Mucosa of descending colon (tissue), 3 donors: ENCODE measurements around the gene TAF4. TPM values are rescaled to one million over a fixed set of nuclear protein-coding genes. Genes with fewer than 3 reads are reported as not detected.

Experiments
- ATAC-seq: fragments of 200-7000 bp; cut with Tn5 transposase; one replicate; pipeline ENCODE4 v1.9.1; 2020; ENCODE audit warnings: mild to moderate bottlenecking, moderate library complexity
- DNase-seq, 3 donors: peaks; one replicate each; pipeline ENCODE4 v3.0.0-alpha.2; 2020
- H3K36me3 ChIP-seq: fragments of 200-600 bp; one replicate; pipeline ENCODE4 v1.8.0; 2021; ENCODE audit warnings: low read depth, mild to moderate bottlenecking
- H3K4me1 ChIP-seq: fragments of 200-600 bp; one replicate; pipeline ENCODE4 v1.8.0; 2021; ENCODE audit warnings: low read depth, mild to moderate bottlenecking
- H3K4me3 ChIP-seq: fragments of 200-600 bp; one replicate; pipeline ENCODE4 v1.8.0; 2021; ENCODE audit warnings: mild to moderate bottlenecking
- H3K9me3 ChIP-seq: fragments of 200-600 bp; one replicate; pipeline ENCODE4 v1.8.0; 2021; ENCODE audit warnings: mild to moderate bottlenecking
- intact Hi-C, 2 donors: fragments of 100-400 bp; cut with DNase I in 1 of 2; cut with micrococcal nuclease in 1 of 2; formaldehyde crosslinking; loops; one replicate each; pipeline versions ENCODE4 v1.11.0 to v1.11.1; 2022; cut with DNase I, micrococcal nuclease
- total RNA-seq, 3 donors: library from RNA; stranded (reverse); fragmentation: NEBNext Ultra II Directional in 2 of 3; extraction: Animal tissue kit (Norgen Biotek cat#: 25700) in 2 of 3; gene quantifications; one replicate each; pipeline versions ENCODE4 v1.2.1 to v1.2.4, GENCODE V29; 2021 to 2023
- TF ChIP-seq, protein P1 (sequence below): fragments of 200-600 bp; IDR thresholded peaks from one replicate; pipeline ENCODE4 v1.8.0; 2022; ENCODE audit warnings: antibody characterized with exemption, mild to moderate bottlenecking
- donor health status: DM: no; HTN: no; CAD: no; lungs with moderate emphysema.
- donor health status: DM: no; HTN: no; CAD: no.
- donor health status: DM: no; HTN: yes; CAD: no.

Gene TAF4
- total RNA-seq, 3 donors from 2014 or later = 23.8 to 28.3 (median 27.5) TPM

- intact Hi-C loops = no loop called here
- ATAC-seq (no peak), DNase-seq (no peak)
- H3K4me1 ChIP-seq = no peaks in the 10 kb centered on the region
- no peak overlapping the region for H3K4me3 ChIP-seq
- no peaks in the 10 kb centered on the region for H3K36me3 ChIP-seq
- H3K9me3 ChIP-seq = no peaks in the 10 kb centered on the region
- TF ChIP-seq, protein P1, sequence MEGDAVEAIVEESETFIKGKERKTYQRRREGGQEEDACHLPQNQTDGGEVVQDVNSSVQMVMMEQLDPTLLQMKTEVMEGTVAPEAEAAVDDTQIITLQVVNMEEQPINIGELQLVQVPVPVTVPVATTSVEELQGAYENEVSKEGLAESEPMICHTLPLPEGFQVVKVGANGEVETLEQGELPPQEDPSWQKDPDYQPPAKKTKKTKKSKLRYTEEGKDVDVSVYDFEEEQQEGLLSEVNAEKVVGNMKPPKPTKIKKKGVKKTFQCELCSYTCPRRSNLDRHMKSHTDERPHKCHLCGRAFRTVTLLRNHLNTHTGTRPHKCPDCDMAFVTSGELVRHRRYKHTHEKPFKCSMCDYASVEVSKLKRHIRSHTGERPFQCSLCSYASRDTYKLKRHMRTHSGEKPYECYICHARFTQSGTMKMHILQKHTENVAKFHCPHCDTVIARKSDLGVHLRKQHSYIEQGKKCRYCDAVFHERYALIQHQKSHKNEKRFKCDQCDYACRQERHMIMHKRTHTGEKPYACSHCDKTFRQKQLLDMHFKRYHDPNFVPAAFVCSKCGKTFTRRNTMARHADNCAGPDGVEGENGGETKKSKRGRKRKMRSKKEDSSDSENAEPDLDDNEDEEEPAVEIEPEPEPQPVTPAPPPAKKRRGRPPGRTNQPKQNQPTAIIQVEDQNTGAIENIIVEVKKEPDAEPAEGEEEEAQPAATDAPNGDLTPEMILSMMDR = no peak
Observed at GRCh38 chr20:62049342-62050165, 16.1 kb downstream of the TAF4 start.

- Histone ChIP-seq H3K9me3 (no peaks in the 10 kb centered on the region), H3K36me3 (no peaks in the 10 kb centered on the region), H3K4me1 (no peaks in the 10 kb centered on the region), H3K4me3 (no peak overlapping the region)
- DNase-seq (no peak), ATAC-seq (no peak)
- intact Hi-C loops = no loop called here
- TF ChIP-seq, protein P1 = no peak
Observed at GRCh38 chr20:62048821-62049291, 16.8 kb downstream of the TAF4 start.

DNA sequence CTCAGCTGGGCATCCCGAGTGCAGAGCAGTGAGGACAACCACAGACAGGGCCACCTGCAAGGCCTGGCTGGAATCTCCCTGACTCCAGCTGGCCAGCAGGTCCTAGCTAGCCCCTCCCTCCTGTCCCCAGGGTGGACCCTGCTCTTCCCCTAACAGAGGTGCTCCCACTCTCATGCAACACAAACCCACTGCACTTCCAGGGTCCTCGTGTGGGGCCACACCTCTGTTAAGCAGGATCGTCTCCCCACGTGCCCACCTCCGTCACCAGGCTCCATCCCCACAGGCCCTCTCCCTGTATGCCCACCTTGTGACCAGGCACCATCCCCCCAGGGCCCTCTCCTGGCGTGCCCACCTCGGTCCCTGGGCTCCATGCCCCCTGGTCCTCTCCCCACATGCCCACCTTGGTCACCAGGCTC is 17.3 kb downstream of the TAF4 start:
- Histone ChIP-seq H3K9me3 (no peaks in the 10 kb centered on the region), H3K4me1 (no peaks in the 10 kb centered on the region), H3K4me3 (no peak overlapping the region), H3K36me3 (no peaks in the 10 kb centered on the region)
- ATAC-seq (no peak), DNase-seq (no peak)
- intact Hi-C loops = no loop called here
- TF ChIP-seq, protein P1 = no peak

DNA sequence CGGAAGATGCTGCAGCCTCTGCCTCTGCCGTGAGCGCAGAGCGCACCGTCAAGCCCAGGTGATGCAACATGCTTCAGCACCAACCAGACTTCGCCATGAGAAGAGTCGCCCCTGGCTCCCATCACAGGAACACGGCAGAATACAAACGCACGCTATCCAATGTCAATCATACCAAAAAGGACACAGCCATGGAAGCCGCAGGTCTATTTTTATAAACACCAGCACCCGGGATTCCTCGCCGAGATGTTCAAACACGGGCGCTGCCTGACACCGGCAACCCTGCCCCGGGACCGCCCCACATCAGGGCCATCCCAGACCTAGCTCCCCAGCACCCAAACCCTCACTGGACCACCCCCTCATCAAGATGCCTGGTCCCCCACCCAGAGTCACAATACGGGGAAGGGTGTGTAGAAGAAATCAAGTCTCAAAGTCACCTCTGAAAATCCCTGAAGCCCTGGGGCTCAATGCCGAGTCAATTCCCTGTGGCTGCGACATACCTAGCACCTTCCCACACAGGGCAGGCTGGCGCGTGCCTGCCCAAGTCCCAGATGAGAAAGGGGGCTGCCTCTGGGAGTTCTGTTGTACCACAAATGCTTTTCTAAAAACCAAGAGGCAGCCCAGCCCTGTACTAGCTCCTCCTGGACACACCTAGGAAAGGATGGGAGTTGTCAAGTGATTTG is 17.9 kb downstream of the TAF4 start:
- ATAC-seq (no peak), DNase-seq (no peak)
- no peaks in the 10 kb centered on the region for H3K36me3 ChIP-seq
- TF ChIP-seq, protein P1 = no peak
- H3K4me3 ChIP-seq = no peak overlapping the region
- H3K9me3 ChIP-seq = no peaks in the 10 kb centered on the region
- intact Hi-C loops = no loop called here
- no peaks in the 10 kb centered on the region for H3K4me1 ChIP-seq

DNA sequence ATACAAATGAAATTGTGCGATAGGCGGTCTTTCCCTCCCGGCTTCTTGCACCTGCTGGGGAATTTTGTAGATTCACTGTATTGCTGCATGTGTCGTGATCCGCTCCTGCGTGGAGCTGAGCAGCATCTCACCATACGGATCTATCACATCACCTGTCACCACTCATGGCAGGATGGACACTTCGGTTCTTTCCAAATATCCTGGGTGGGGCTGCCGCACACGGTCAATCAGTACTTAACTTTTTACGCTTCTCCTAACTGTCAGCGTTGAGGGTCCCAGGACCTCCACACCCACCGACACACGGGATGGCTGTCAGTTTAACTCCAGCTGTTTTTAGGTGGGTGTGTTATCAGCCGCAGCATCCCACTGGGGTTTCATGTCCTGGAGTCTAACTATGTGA is 19.2 kb downstream of the TAF4 start:
- intact Hi-C loops = no loop called here
- Histone ChIP-seq H3K4me3 (no peak overlapping the region), H3K36me3 (no peaks in the 10 kb centered on the region), H3K9me3 (no peaks in the 10 kb centered on the region), H3K4me1 (no peaks in the 10 kb centered on the region)
- ATAC-seq (no peak), DNase-seq (no peak)
- TF ChIP-seq, protein P1 = no peak
